Neural progenitor cell (in vitro differentiated cells): Measurements from ENCODE around the gene LTB. TPM values are rescaled to one million over a fixed set of nuclear protein-coding genes. Genes with fewer than 3 reads are reported as not detected.
A peak's percentile ranks its signal among the peaks of the same experiment; 100 is the strongest.
"Not testable (repeated sequence)": the region's sequence is repeated elsewhere in the genome, so short reads cannot be mapped to it uniquely, and the experiment has no call there.

ENCODE experiments used
- DNase-seq: peaks from one replicate; pipeline ENCODE4 v3.0.0-alpha.2; 2016; ENCODE audit warnings: low spot score
- H2AFZ ChIP-seq: fragments of 200-600 bp; sonication (generic); replicated peaks from 2 replicates; pipeline ENCODE4 v1.6.1; 2016; ENCODE audit warnings: antibody characterized with exemption
- H3F3A ChIP-seq: fragments of 200-600 bp; sonication (generic); 2 replicates; pipeline ENCODE4 v1.6.1; 2016; ENCODE audit warnings: antibody characterized with exemption, low read depth
- H3K27ac ChIP-seq: fragments of 200-600 bp; sonication (generic); 2 replicates; pipeline ENCODE4 v1.5.1; 2016; ENCODE audit warnings: mild to moderate bottlenecking
- H3K27me3 ChIP-seq: fragments of 200-600 bp; sonication (generic); 2 replicates; pipeline ENCODE4 v1.6.1; 2016; ENCODE audit warnings: mild to moderate bottlenecking, moderate library complexity
- H3K36me3 ChIP-seq: fragments of 200-600 bp; sonication (generic); 2 replicates; pipeline ENCODE4 v1.5.1; 2016
- H3K4me1 ChIP-seq: fragments of 200-600 bp; sonication (generic); 2 replicates; pipeline ENCODE4 v1.6.1; 2016; ENCODE audit warnings: mixed run types
- H3K4me2 ChIP-seq: fragments of 200-600 bp; sonication (generic); 2 replicates; pipeline ENCODE4 v1.6.1; 2016
- H3K4me3 ChIP-seq: fragments of 200-600 bp; sonication (generic); 2 replicates; pipeline ENCODE4 v1.5.1; 2016
- H3K79me2 ChIP-seq: fragments of 200-600 bp; sonication (generic); 2 replicates; pipeline ENCODE4 v1.6.1; 2016; ENCODE audit warnings: low read depth
- H3K9ac ChIP-seq: fragments of 200-600 bp; sonication (generic); 2 replicates; pipeline ENCODE4 v1.6.1; 2016
- H3K9me3 ChIP-seq: fragments of 200-600 bp; sonication (generic); 2 replicates; pipeline ENCODE4 v1.5.1; 2016; ENCODE audit warnings: low read depth
- H4K20me1 ChIP-seq: fragments of 200-600 bp; sonication (generic); 2 replicates; pipeline ENCODE4 v1.6.1; 2016; ENCODE audit warnings: low read depth
- H3K27ac Mint-ChIP-seq: 3 replicates; pipeline ENCODE4 v1.8.0; 2021; ENCODE audit warnings: mixed read lengths
- H3K27me3 Mint-ChIP-seq: 2 replicates; pipeline ENCODE4 v1.8.0; 2022; ENCODE audit warnings: low read depth, mild to moderate bottlenecking, inconsistent platforms, moderate library complexity, mixed read lengths; ENCODE audit not compliant: insufficient read depth
- H3K36me3 Mint-ChIP-seq: 3 replicates; pipeline ENCODE4 v1.8.0; 2021; ENCODE audit warnings: mixed read lengths
- H3K4me1 Mint-ChIP-seq: 3 replicates; pipeline ENCODE4 v1.8.0; 2021; ENCODE audit warnings: mixed read lengths
- H3K4me3 Mint-ChIP-seq: 3 replicates; pipeline ENCODE4 v1.8.0; 2021; ENCODE audit warnings: mild to moderate bottlenecking, moderate library complexity, mixed read lengths
- H3K9me3 Mint-ChIP-seq: 3 replicates; pipeline ENCODE4 v1.8.0; 2020; ENCODE audit warnings: mixed read lengths
- EZH2 ChIP-seq: fragments of 200-600 bp; sonication (generic); IDR thresholded peaks from 2 replicates; pipeline ENCODE4 v1.6.1; 2017; ENCODE audit warnings: antibody characterized with exemption, mild to moderate bottlenecking, moderate library complexity
- EZH2phosphoT487 ChIP-seq: fragments of 200-600 bp; sonication (generic); IDR thresholded peaks from 2 replicates; pipeline ENCODE4 v1.6.1; 2017; ENCODE audit warnings: antibody characterized with exemption
- total RNA-seq: library from RNA; depleted of rRNA; stranded (reverse); fragments of >200 nt; gene quantifications from 2 replicates; pipeline ENCODE4 v1.2.3, GENCODE V29; 2015; ENCODE audit warnings: low replicate concordance
- TF ChIP-seq, protein P1 (sequence below): fragments of 200-600 bp; sonication (generic); IDR thresholded peaks from 2 replicates; pipeline ENCODE4 v1.5.1; 2017; ENCODE audit warnings: antibody characterized with exemption, mild to moderate bottlenecking

Gene LTB
- total RNA-seq, 1 donor from 2014 or later: not detected

- DNase-seq: no peak
- H3K27me3 Mint-ChIP-seq: peaks cover 7% of the 10 kb centered on the region
- H3K36me3 Mint-ChIP-seq: no peaks in the 10 kb centered on the region
- H3K27ac Mint-ChIP-seq: no peak overlapping the region
- Histone ChIP-seq H3K9me3 (no peaks in the 10 kb centered on the region), H3K79me2 (no peaks in the 10 kb centered on the region), H3F3A (no peaks in the 10 kb centered on the region), H3K4me3 (no peak overlapping the region), H3K4me1 (no peaks in the 10 kb centered on the region), H3K36me3 (no peaks in the 10 kb centered on the region), H3K9ac (no peak overlapping the region), H3K4me2 (no peak overlapping the region), H4K20me1 (no peaks in the 10 kb centered on the region), H3K27ac (no peak overlapping the region), H2AFZ (no peak overlapping the region), H3K27me3 (no peaks in the 10 kb centered on the region)
- no peaks in the 10 kb centered on the region for H3K9me3 Mint-ChIP-seq
- TF ChIP-seq, protein P1, sequence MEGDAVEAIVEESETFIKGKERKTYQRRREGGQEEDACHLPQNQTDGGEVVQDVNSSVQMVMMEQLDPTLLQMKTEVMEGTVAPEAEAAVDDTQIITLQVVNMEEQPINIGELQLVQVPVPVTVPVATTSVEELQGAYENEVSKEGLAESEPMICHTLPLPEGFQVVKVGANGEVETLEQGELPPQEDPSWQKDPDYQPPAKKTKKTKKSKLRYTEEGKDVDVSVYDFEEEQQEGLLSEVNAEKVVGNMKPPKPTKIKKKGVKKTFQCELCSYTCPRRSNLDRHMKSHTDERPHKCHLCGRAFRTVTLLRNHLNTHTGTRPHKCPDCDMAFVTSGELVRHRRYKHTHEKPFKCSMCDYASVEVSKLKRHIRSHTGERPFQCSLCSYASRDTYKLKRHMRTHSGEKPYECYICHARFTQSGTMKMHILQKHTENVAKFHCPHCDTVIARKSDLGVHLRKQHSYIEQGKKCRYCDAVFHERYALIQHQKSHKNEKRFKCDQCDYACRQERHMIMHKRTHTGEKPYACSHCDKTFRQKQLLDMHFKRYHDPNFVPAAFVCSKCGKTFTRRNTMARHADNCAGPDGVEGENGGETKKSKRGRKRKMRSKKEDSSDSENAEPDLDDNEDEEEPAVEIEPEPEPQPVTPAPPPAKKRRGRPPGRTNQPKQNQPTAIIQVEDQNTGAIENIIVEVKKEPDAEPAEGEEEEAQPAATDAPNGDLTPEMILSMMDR: no peak
- TF ChIP-seq EZH2: no peak
- TF ChIP-seq EZH2phosphoT487: no peak
- no peak overlapping the region for H3K4me3 Mint-ChIP-seq
- H3K4me1 Mint-ChIP-seq: peaks cover 2% of the 10 kb centered on the region
Observed at GRCh38 chr6:31592396-31592771, 10.2 kb upstream of the LTB start.

- not testable (repeated sequence) for H2AFZ ChIP-seq, H3K79me2 ChIP-seq, H3F3A ChIP-seq, H3K27me3 Mint-ChIP-seq, H3K4me2 ChIP-seq, H3K9me3 Mint-ChIP-seq, H3K36me3 Mint-ChIP-seq, H3K36me3 ChIP-seq, H3K4me1 ChIP-seq, H3K9me3 ChIP-seq, H3K27ac ChIP-seq, H3K27me3 ChIP-seq, H3K4me3 Mint-ChIP-seq, H3K9ac ChIP-seq, H3K4me1 Mint-ChIP-seq, DNase-seq, H4K20me1 ChIP-seq, H3K4me3 ChIP-seq, H3K27ac Mint-ChIP-seq
Observed at GRCh38 chr6:31590691-31591090, 8.5 kb upstream of the LTB start.

DNA sequence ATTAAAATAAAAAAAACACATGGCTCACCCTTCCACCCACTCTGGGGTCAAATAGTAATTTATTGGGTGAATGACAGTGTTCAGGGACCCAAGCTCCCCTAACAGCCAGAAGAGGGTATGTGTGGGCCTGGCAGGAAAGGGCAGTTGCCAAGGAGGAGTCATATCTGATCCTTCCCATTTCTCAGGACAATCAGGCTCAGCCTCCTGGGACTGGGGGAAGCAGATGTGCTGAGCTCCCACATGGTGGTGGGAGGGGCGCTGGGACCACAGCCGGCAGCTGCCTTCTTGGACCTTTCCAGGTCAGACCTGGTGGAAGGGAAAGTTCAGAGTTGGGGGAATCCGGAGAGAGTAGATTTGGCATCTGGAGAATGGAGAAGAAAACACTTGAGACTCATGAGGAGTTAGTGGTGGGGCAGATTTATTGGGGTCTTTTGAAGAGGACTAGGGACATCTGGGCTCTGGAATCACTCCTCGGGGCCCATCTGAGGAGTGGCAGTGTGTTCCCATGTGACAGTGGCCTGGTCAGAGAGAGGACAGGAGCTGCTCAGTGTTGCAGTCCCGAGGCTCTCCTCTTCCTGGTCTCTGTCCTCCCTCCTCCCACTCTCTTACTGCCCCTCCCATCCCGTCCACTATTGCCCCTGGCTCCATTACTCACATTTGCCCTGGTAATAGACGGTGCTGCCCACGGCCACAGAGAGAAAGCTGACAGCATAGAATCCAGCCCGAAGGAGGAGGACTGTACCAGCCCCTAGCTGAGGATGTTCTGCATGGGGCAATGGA lies 6.8 kb upstream of the LTB start:
- Histone ChIP-seq H3K27ac (no peak overlapping the region), H3K4me1 (no peaks in the 10 kb centered on the region), H3K4me3 (no peak overlapping the region), H3K9ac (no peak overlapping the region), H3K27me3 (no peaks in the 10 kb centered on the region), H3K4me2 (no peak overlapping the region), H2AFZ (no peak overlapping the region), H3K9me3 (no peaks in the 10 kb centered on the region), H3K36me3 (no peaks in the 10 kb centered on the region), H3F3A (no peaks in the 10 kb centered on the region), H3K79me2 (no peaks in the 10 kb centered on the region), H4K20me1 (no peaks in the 10 kb centered on the region)
- Mint-ChIP-seq H3K4me1 (peaks cover 5% of the 10 kb centered on the region), H3K9me3 (no peaks in the 10 kb centered on the region), H3K27me3 (peaks cover 6% of the 10 kb centered on the region), H3K4me3 (peak overlapping the region; percentile 53), H3K27ac (no peak overlapping the region), H3K36me3 (no peaks in the 10 kb centered on the region)
- TF ChIP-seq EZH2: no peak
- TF ChIP-seq, protein P1: no peak
- no peak for TF ChIP-seq EZH2phosphoT487
- no peak for DNase-seq
